MCF 10A (cell line): ENCODE results near the gene ALG5. TPM values are rescaled to one million over a fixed set of nuclear protein-coding genes. Genes with fewer than 3 reads are reported as not detected.

Experiments used
- Bru-seq: library from RNA; stranded (reverse); fragments of 400-500 nt; gene quantifications from one replicate; lab custom pipeline; 2021; lab: Mats Ljungman, UMichigan
- BruChase-seq, 2 experiments: library from RNA; stranded (reverse); fragments of 400-500 nt; gene quantifications; one replicate each; lab custom pipeline; 2021; lab: Mats Ljungman, UMichigan
- BruUV-seq: library from RNA; stranded (reverse); fragments of 400-500 nt; replicated peaks from 2 replicates; lab custom pipeline; 2021; lab: Mats Ljungman, UMichigan
- CTCF ChIA-PET: fragments of 300-600 bp; sonication (Branson Sonifier 250); formaldehyde crosslinking; extraction: SDS; loops from one replicate; lab custom pipeline; 2021; ENCODE audit warnings: antibody characterized with exemption, inconsistent platforms; lab: Yijun Ruan, JAX
- POLR2A ChIA-PET: fragments of 300-600, 350-650 bp; sonication (Branson Sonifier 250); formaldehyde crosslinking; extraction: SDS; loops from one replicate; lab custom pipeline; 2020; ENCODE audit warnings: antibody characterized with exemption, inconsistent platforms; lab: Yijun Ruan, JAX
- DNase-seq: peaks from one replicate; pipeline ENCODE4 v3.0.0-alpha.2; 2018; ENCODE audit not compliant: unreplicated experiment
- H3K27ac Mint-ChIP-seq: one replicate; pipeline ENCODE4 v1.8.0; 2022; ENCODE audit warnings: mild to moderate bottlenecking, low read depth, mixed read lengths; ENCODE audit not compliant: unreplicated experiment
- H3K27me3 Mint-ChIP-seq: one replicate; pipeline ENCODE4 v1.8.0; 2022; ENCODE audit warnings: mixed read lengths; ENCODE audit not compliant: insufficient read depth, unreplicated experiment
- H3K36me3 Mint-ChIP-seq: one replicate; pipeline ENCODE4 v1.8.0; 2022; ENCODE audit warnings: mild to moderate bottlenecking, moderate library complexity, mixed read lengths; ENCODE audit not compliant: insufficient read depth, unreplicated experiment
- H3K4me1 Mint-ChIP-seq: one replicate; pipeline ENCODE4 v1.8.0; 2022; ENCODE audit warnings: mixed read lengths; ENCODE audit not compliant: insufficient read depth, unreplicated experiment
- H3K4me3 Mint-ChIP-seq: one replicate; pipeline ENCODE4 v1.8.0; 2022; ENCODE audit warnings: mild to moderate bottlenecking, moderate library complexity, mixed read lengths; ENCODE audit not compliant: unreplicated experiment
- H3K9me3 Mint-ChIP-seq: one replicate; pipeline ENCODE4 v1.8.0; 2022; ENCODE audit warnings: mixed read lengths; ENCODE audit not compliant: unreplicated experiment
- CTCF ChIP-seq: fragments of 200-600 bp; IDR thresholded peaks from one replicate; pipeline ENCODE4 v1.8.0; 2022; ENCODE audit warnings: antibody characterized with exemption, mild to moderate bottlenecking; ENCODE audit not compliant: unreplicated experiment
- intact Hi-C: fragments of 100-400 bp; cut with micrococcal nuclease; formaldehyde crosslinking; loops from 2 replicates; pipeline ENCODE4 v1.14.1; 2022
- long read RNA-seq: library from polyadenylated mRNA; stranded (forward); transcript quantifications from one replicate; pipeline ENCODE4 v2.0.0, GENCODE V29; 2022
- total RNA-seq: library from RNA; stranded (reverse); gene quantifications from 2 replicates; pipeline ENCODE4 v1.2.3, GENCODE V29; 2022

The ALG5 gene
- total RNA-seq = 43.7 and 51.2 TPM in 2 replicates
- percentile 87 among the genes with signal in this experiment for Bru-seq, nascent RNA
- BruChase-seq, experiment 1, labeled RNA remaining after a 6-hour chase = percentile 74 among the genes with signal in this experiment
- percentile 80 among the genes with signal in this experiment for BruChase-seq, experiment 2, labeled RNA remaining after a 2-hour chase
- long read RNA-seq, transcript ALG5-201 (10 exons, 1,154 nt) = major isoform, 161 of 183 reads
- long read RNA-seq, partial matches to known transcripts = 1 of 183 reads
- long read RNA-seq, other reads (novel, unspliced or antisense) = 21 of 183 reads

GRCh38 chr13:36999054-36999714 lies at the start of gene ALG5:
TSS of gene ALG5 (minus strand) at chr13:36999340. CDS start at chr13:36999300, 40 bp downstream.
- H3K27ac Mint-ChIP-seq = peak within 1 kb of the TSS; percentile 96
- peaks cover 31% of the 10 kb centered on the region for H3K4me1 Mint-ChIP-seq
- POLR2A ChIA-PET = interaction anchor here (0.6 to 4.2 kb wide), 19 partner anchors 9 to 1661 kb away, joined by 3 to 33 read pairs (median 5); partner anchors contain the start of gene SUPT20H
- no peaks in the 10 kb centered on the region for H3K27me3 Mint-ChIP-seq
- DNase-seq = peak; percentile 87
- intact Hi-C loops = loop anchor here (2.0 kb wide), 1 partner anchor 60 kb away; the partner anchor contains the start of gene SUPT20H
- CTCF ChIA-PET = interaction anchor here (0.5 to 1.9 kb wide), 11 partner anchors 10 to 442 kb away, joined by 3 to 7 read pairs (median 4); no protein-coding TSS in a partner anchor
- H3K4me3 Mint-ChIP-seq = peak within 1 kb of the TSS; percentile 98
- TF ChIP-seq CTCF = peak; percentile 91
- peaks cover 55% of the 10 kb centered on the region for H3K36me3 Mint-ChIP-seq
- H3K9me3 Mint-ChIP-seq = no peaks in the 10 kb centered on the region
- BruUV-seq = no TSS peak

- no TSS peak for BruUV-seq
- Mint-ChIP-seq H3K27me3 (no peaks in the 10 kb centered on the region), H3K4me3 (no peak overlapping the region), H3K4me1 (peaks cover 6% of the 10 kb centered on the region), H3K36me3 (peaks cover 70% of the 10 kb centered on the region), H3K27ac (no peak overlapping the region), H3K9me3 (no peaks in the 10 kb centered on the region)
- CTCF ChIA-PET = interaction anchor here (1.0 to 1.3 kb wide), 2 partner anchors 9 to 11 kb away, joined by 3 read pairs; no protein-coding TSS in a partner anchor
- TF ChIP-seq CTCF = no peak
- intact Hi-C loops = no loop called here
- POLR2A ChIA-PET = interaction anchor here (2.1 to 5.0 kb wide), 2 partner anchors 11 to 46 kb away, joined by 14 to 28 read pairs; partner anchors contain the start of genes EXOSC8 and SUPT20H
- no peak for DNase-seq
Measured at GRCh38 chr13:37047846-37048245, 48.7 kb upstream of the ALG5 start.

GRCh38 chr13:37047032-37047431 lies 47.9 kb upstream of the ALG5 start:
- Mint-ChIP-seq H3K4me3 (no peak overlapping the region), H3K4me1 (peaks cover 6% of the 10 kb centered on the region), H3K9me3 (no peaks in the 10 kb centered on the region), H3K36me3 (peaks cover 79% of the 10 kb centered on the region), H3K27me3 (no peaks in the 10 kb centered on the region), H3K27ac (no peak overlapping the region)
- ChIA-PET POLR2A (interaction anchor here (0.6 to 5.0 kb wide), 3 partner anchors 12 to 46 kb away, joined by 3 to 28 read pairs (median 14); partner anchors contain the start of genes EXOSC8 and SUPT20H), CTCF (interaction anchor here (1.3 to 1.4 kb wide), 2 partner anchors 10 to 29 kb away, joined by 3 read pairs; no protein-coding TSS in a partner anchor)
- DNase-seq = no peak
- intact Hi-C loops = no loop called here
- TF ChIP-seq CTCF = no peak
- BruUV-seq = no TSS peak

DNA sequence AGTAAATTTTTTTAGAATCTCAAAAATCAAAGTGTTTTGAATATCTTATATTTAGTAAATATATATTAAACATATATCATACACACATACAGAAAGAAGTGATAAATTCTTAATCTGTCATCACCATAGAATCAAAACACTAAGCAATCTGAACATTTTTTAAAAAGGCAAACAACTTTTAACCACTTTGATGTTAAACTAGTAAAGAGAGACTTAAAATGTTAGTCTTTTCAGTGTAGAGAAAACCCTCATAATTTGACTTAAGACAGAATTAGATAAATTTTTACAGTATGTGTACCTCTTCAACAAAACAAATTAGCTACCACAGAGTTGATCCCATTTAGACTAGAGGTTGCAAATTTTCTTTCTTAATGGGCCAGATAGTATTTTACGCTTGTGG lies 46.9 kb upstream of the ALG5 start:
- no peak for TF ChIP-seq CTCF
- Mint-ChIP-seq H3K4me3 (no peak overlapping the region), H3K4me1 (no peaks in the 10 kb centered on the region), H3K9me3 (no peaks in the 10 kb centered on the region), H3K27ac (no peak overlapping the region), H3K27me3 (no peaks in the 10 kb centered on the region), H3K36me3 (peaks cover 84% of the 10 kb centered on the region)
- no TSS peak for BruUV-seq
- DNase-seq = no peak
- POLR2A ChIA-PET = interaction anchor here (1.0 to 5.0 kb wide), 2 partner anchors 12 to 88 kb away, joined by 3 to 28 read pairs; partner anchors contain the start of gene SUPT20H
- CTCF ChIA-PET = interaction anchor here (1.4 kb wide), 1 partner anchor 28 kb away, joined by 3 read pairs; no protein-coding TSS in a partner anchor
- intact Hi-C loops = no loop called here
